A549 (cell line): ENCODE measurements around the gene TEX22.

Experiments
- CTCF ChIP-seq: fragments of >200 bp; sonication (Bioruptor Twin); formaldehyde crosslinking; IDR thresholded peaks from 3 replicates; pipeline ENCODE4 v1.5.1; 2016
- HDAC2 ChIP-seq: fragments of 200-600 bp; sonication (generic); IDR thresholded peaks from 2 replicates; pipeline ENCODE4 v1.6.1; 2016
- MAFK ChIP-seq: fragments of 450-650 bp; IDR thresholded peaks from 2 replicates; pipeline ENCODE4 v1.6.1; 2014; ENCODE audit not compliant: partially characterized antibody
- MAZ ChIP-seq: fragments of 150-350 bp; IDR thresholded peaks from 2 replicates; pipeline ENCODE4 v1.6.1; 2014; ENCODE audit warnings: antibody characterized with exemption, low read depth, low read length, borderline replicate concordance
- PBX3 ChIP-seq: IDR thresholded peaks from 2 replicates; pipeline ENCODE4 v1.6.1; 2012
- POLR2A ChIP-seq: IDR thresholded peaks from 2 replicates; pipeline ENCODE4 v1.6.1; 2012; ENCODE audit warnings: mild to moderate bottlenecking, low read length
- RAD21 ChIP-seq, 2 experiments: fragments of >200 bp in 1 of 2; sonication (Bioruptor Twin) in 1 of 2; formaldehyde crosslinking in 1 of 2; IDR thresholded peaks in 1 of 2; conservative IDR thresholded peaks in 1 of 2; 2 replicates in 1 of 2; 3 replicates in 1 of 2; pipeline ENCODE4 v1.6.1; 2012 to 2018; ENCODE audit warnings: inconsistent platforms in 1 of 2
- REST ChIP-seq: fragments of 200-600 bp; sonication (generic); IDR thresholded peaks from 2 replicates; pipeline ENCODE4 v1.6.1; 2016; ENCODE audit warnings: antibody characterized with exemption, mild to moderate bottlenecking, moderate library complexity

GRCh38 chr14:105353136-105353535, 45.2 kb upstream of the TEX22 start:
- TF ChIP-seq HDAC2 (no peak), RAD21 (conservative IDR thresholded peaks at IDR 0.05 in 1 of 2, IDR thresholded peaks at IDR 0.05 in 1 of 2) (no peak), CTCF (no peak), MAZ (no peak), MAFK (no peak), REST (no peak), POLR2A (no peak), PBX3 (no peak)
